ENCODE measurements around the gene ZNF516.

The ZNF516 gene

GRCh38 chr18:76518123-76518859, 23.2 kb upstream of the ZNF516 start:
- Histone ChIP-seq H3K36me3 (ENCODE audit: control insufficient read depth in 2 of 2, insufficient read depth in 1 of 2, low read length in 2 of 2) (no peaks in the 10 kb centered on the region), H3K4me1 (ENCODE audit: control insufficient read depth, insufficient read depth, low read length) (no peaks in the 10 kb centered on the region), H3K9me3 (ENCODE audit: control insufficient read depth, insufficient read depth, low read depth, low read length) (no peaks in the 10 kb centered on the region), H3K4me3 (ENCODE audit: low read depth, low read length) (no peak overlapping the region), H3K27ac (ENCODE audit: extremely low read depth, low read depth, low read length) (no peak overlapping the region)
- POLR2A ChIA-PET = interaction anchor here (1.0 kb wide), 1 partner anchor 10 kb away, joined by 3 read pairs; no protein-coding TSS in a partner anchor
- TF ChIP-seq ZSCAN23 (tag by site-specific recombination; IDR thresholded peaks at IDR 0.05) (no peak), GLI4 (tag by site-specific recombination; IDR thresholded peaks at IDR 0.05) (no peak), GLIS1 (tag by site-specific recombination; IDR thresholded peaks at IDR 0.05) (no peak), ZNF169 (tag by site-specific recombination; IDR thresholded peaks at IDR 0.05) (no peak), ZNF140 (tag by site-specific recombination; IDR thresholded peaks at IDR 0.05) (no peak), KLF9 (tag by site-specific recombination; IDR thresholded peaks at IDR 0.05; ENCODE audit: low read depth) (no peak), PRDM6 (tag by site-specific recombination; IDR thresholded peaks at IDR 0.05) (no peak)
- CTCF ChIA-PET = no interaction called here

- Histone ChIP-seq H3K4me3 (ENCODE audit: low read depth, low read length) (no peak overlapping the region), H3K36me3 (ENCODE audit: control insufficient read depth in 2 of 2, insufficient read depth in 1 of 2, low read length in 2 of 2) (no peaks in the 10 kb centered on the region), H3K27ac (ENCODE audit: extremely low read depth, low read depth, low read length) (no peak overlapping the region), H3K9me3 (ENCODE audit: control insufficient read depth, insufficient read depth, low read depth, low read length) (no peaks in the 10 kb centered on the region), H3K4me1 (ENCODE audit: control insufficient read depth, insufficient read depth, low read length) (no peaks in the 10 kb centered on the region)
- ChIA-PET POLR2A (no interaction called here), CTCF (no interaction called here)
- TF ChIP-seq KLF16 (tag by site-specific recombination; IDR thresholded peaks at IDR 0.05) (no peak), REPIN1 (tag by site-specific recombination; IDR thresholded peaks at IDR 0.05; ENCODE audit: low read depth) (no peak), ZNF629 (tag by site-specific recombination; IDR thresholded peaks at IDR 0.05) (no peak), ZNF423 (tag by site-specific recombination; IDR thresholded peaks at IDR 0.05) (no peak), TCF7L2 (IDR thresholded peaks at IDR 0.05; ENCODE audit: borderline replicate concordance, low read depth, low read length) (no peak), HOXD13 (CRISPR knock-in tag; IDR thresholded peaks at IDR 0.05; ENCODE audit: borderline replicate concordance) (no peak), OSR2 (tag by site-specific recombination; IDR thresholded peaks at IDR 0.05) (no peak), ZNF214 (tag by site-specific recombination; IDR thresholded peaks at IDR 0.05; ENCODE audit: borderline replicate concordance) (no peak), ZNF776 (tag by site-specific recombination; IDR thresholded peaks at IDR 0.05; ENCODE audit: borderline replicate concordance) (no peak), BCL11A (tag by site-specific recombination; IDR thresholded peaks at IDR 0.05; ENCODE audit: low read depth) (no peak), TRIM28 (IDR thresholded peaks at IDR 0.05; ENCODE audit: borderline replicate concordance, low read length) (no peak), PRDM10 (tag by site-specific recombination; IDR thresholded peaks at IDR 0.05) (no peak), ZNF223 (tag by site-specific recombination; IDR thresholded peaks at IDR 0.05) (no peak), ZNF555 (tag by site-specific recombination; conservative IDR thresholded peaks at IDR 0.05) (no peak), IKZF3 (tag by site-specific recombination; IDR thresholded peaks at IDR 0.05) (no peak), ZFP3 (tag by site-specific recombination; IDR thresholded peaks at IDR 0.05; ENCODE audit: low read depth) (no peak), ZNF155 (tag by site-specific recombination; IDR thresholded peaks at IDR 0.05) (no peak), ZNF366 (tag by site-specific recombination; conservative IDR thresholded peaks at IDR 0.05) (no peak), ZNF830 (tag by site-specific recombination; IDR thresholded peaks at IDR 0.05; ENCODE audit: low read depth) (no peak)
Measured at GRCh38 chr18:76515576-76515975, 20.5 kb upstream of the ZNF516 start.

Measured in HEK293 (cell line).